ENCODE data around the gene NUCB1. TPM values are rescaled to one million over a fixed set of nuclear protein-coding genes. Genes with fewer than 3 reads are reported as not detected.

Gene NUCB1
- polyA plus RNA-seq, 1 donor (not counting 4 experiments of a cell fraction or from before 2014, with no cell fraction given), result 44.3 TPM

- H3K27me3 ChIP-seq (ENCODE audit: control insufficient read depth, extremely low read depth, insufficient read depth, low read length), result no peaks in the 10 kb centered on the region
- H3K9me1 ChIP-seq (ENCODE audit: control insufficient read depth, extremely low read depth, insufficient read depth, low read length), result no peaks in the 10 kb centered on the region
- dilution Hi-C loops (cut with MboI; ENCODE audit: extremely low pct_ligation_motif_present, low sequenced_read_pairs), result no loop called here
- H4K20me1 ChIP-seq (ENCODE audit: control insufficient read depth, extremely low read depth, insufficient read depth, low read length), result no peaks in the 10 kb centered on the region
- no peak overlapping the region for H3K4me3 ChIP-seq (ENCODE audit: control insufficient read depth in 2 of 3, extremely low read depth in 1 of 3, insufficient read depth in 2 of 3, low read depth in 1 of 3, low read length in 3 of 3)
- H3K36me3 ChIP-seq (ENCODE audit: control insufficient read depth in 2 of 2, extremely low read depth in 1 of 2, insufficient read depth in 2 of 2, low read length in 2 of 2), result no peaks in the 10 kb centered on the region
- H3K9ac ChIP-seq (ENCODE audit: control insufficient read depth, extremely low read depth, insufficient read depth, low read length), result no peak overlapping the region
- FAIRE-seq (no peak), DNase-seq (ENCODE audit: low read depth, low spot score) (no peak)
- no peak overlapping the region for H2AFZ ChIP-seq (ENCODE audit: control insufficient read depth, low read length)
- no peaks in the 10 kb centered on the region for H3K4me1 ChIP-seq (ENCODE audit: control insufficient read depth, extremely low read depth, insufficient read depth, low read length)
- no peak overlapping the region for H3K4me2 ChIP-seq (ENCODE audit: control insufficient read depth, extremely low read depth, insufficient read depth, low read depth, low read length)
- no peaks in the 10 kb centered on the region for H3K9me3 ChIP-seq (ENCODE audit: control insufficient read depth, low read depth, low read length)
- TF ChIP-seq EZH2 (IDR thresholded peaks at IDR 0.05; ENCODE audit: low read length), result no peak
- TF ChIP-seq CTCF (optimal IDR thresholded peaks at IDR 0.05 in 1 of 3, IDR thresholded peaks at IDR 0.05 in 1 of 3, conservative IDR thresholded peaks at IDR 0.05 in 1 of 3; ENCODE audit: extremely low read depth in 1 of 3, insufficient read depth in 2 of 3, low read length in 3 of 3), result no peak
- no peaks in the 10 kb centered on the region for H3K79me2 ChIP-seq (ENCODE audit: control insufficient read depth, insufficient read depth, low read length)
- no peak overlapping the region for H3K27ac ChIP-seq (ENCODE audit: control insufficient read depth, insufficient read depth, low read length)
These were observed 18.1 kb upstream of the NUCB1 start for GRCh38 chr19:48881741-48882657.

- TF ChIP-seq EZH2 (IDR thresholded peaks at IDR 0.05; ENCODE audit: low read length) (no peak), CTCF (optimal IDR thresholded peaks at IDR 0.05 in 1 of 3, IDR thresholded peaks at IDR 0.05 in 1 of 3, conservative IDR thresholded peaks at IDR 0.05 in 1 of 3; ENCODE audit: extremely low read depth in 1 of 3, insufficient read depth in 2 of 3, low read length in 3 of 3) (no peak)
- dilution Hi-C loops (cut with MboI; ENCODE audit: extremely low pct_ligation_motif_present, low sequenced_read_pairs), result no loop called here
- no peaks in the 10 kb centered on the region for H3K27me3 ChIP-seq (ENCODE audit: control insufficient read depth, extremely low read depth, insufficient read depth, low read length)
- FAIRE-seq (no peak), DNase-seq (ENCODE audit: low read depth, low spot score) (no peak)
- no peaks in the 10 kb centered on the region for H3K79me2 ChIP-seq (ENCODE audit: control insufficient read depth, insufficient read depth, low read length)
- no peak overlapping the region for H2AFZ ChIP-seq (ENCODE audit: control insufficient read depth, low read length)
- no peaks in the 10 kb centered on the region for H4K20me1 ChIP-seq (ENCODE audit: control insufficient read depth, extremely low read depth, insufficient read depth, low read length)
- H3K4me1 ChIP-seq (ENCODE audit: control insufficient read depth, extremely low read depth, insufficient read depth, low read length), result no peaks in the 10 kb centered on the region
- no peak overlapping the region for H3K4me3 ChIP-seq (ENCODE audit: control insufficient read depth in 2 of 3, extremely low read depth in 1 of 3, insufficient read depth in 2 of 3, low read depth in 1 of 3, low read length in 3 of 3)
- no peaks in the 10 kb centered on the region for H3K36me3 ChIP-seq (ENCODE audit: control insufficient read depth in 2 of 2, extremely low read depth in 1 of 2, insufficient read depth in 2 of 2, low read length in 2 of 2)
- H3K9me1 ChIP-seq (ENCODE audit: control insufficient read depth, extremely low read depth, insufficient read depth, low read length), result no peaks in the 10 kb centered on the region
- no peak overlapping the region for H3K27ac ChIP-seq (ENCODE audit: control insufficient read depth, insufficient read depth, low read length)
- H3K9me3 ChIP-seq (ENCODE audit: control insufficient read depth, low read depth, low read length), result no peaks in the 10 kb centered on the region
- H3K9ac ChIP-seq (ENCODE audit: control insufficient read depth, extremely low read depth, insufficient read depth, low read length), result no peak overlapping the region
- H3K4me2 ChIP-seq (ENCODE audit: control insufficient read depth, extremely low read depth, insufficient read depth, low read depth, low read length), result no peak overlapping the region
These were observed 16.4 kb upstream of the NUCB1 start for GRCh38 chr19:48883726-48884125.

Measured in keratinocyte (primary cell).